HFFc6 (cell line): Measurements from ENCODE around the gene PPP2R2B. TPM values are rescaled to one million over a fixed set of nuclear protein-coding genes. Genes with fewer than 3 reads are reported as not detected.

Source experiments
- DNase-seq: peaks from one replicate; pipeline ENCODE4 v3.0.0-alpha.2; 2018
- H3K27ac Mint-ChIP-seq: 2 replicates; pipeline ENCODE4 v1.8.0; 2020; ENCODE audit warnings: mild to moderate bottlenecking, mixed read lengths
- H3K27me3 Mint-ChIP-seq: 2 replicates; pipeline ENCODE4 v1.8.0; 2021; ENCODE audit warnings: mild to moderate bottlenecking, moderate library complexity, mixed read lengths; ENCODE audit not compliant: insufficient read depth
- H3K36me3 Mint-ChIP-seq: 2 replicates; pipeline ENCODE4 v1.8.0; 2021; ENCODE audit warnings: low read depth, mixed read lengths
- H3K4me1 Mint-ChIP-seq: 2 replicates; pipeline ENCODE4 v1.8.0; 2020; ENCODE audit warnings: low read depth, mixed read lengths
- H3K4me3 Mint-ChIP-seq: 2 replicates; pipeline ENCODE4 v1.8.0; 2020; ENCODE audit warnings: mild to moderate bottlenecking, moderate library complexity, mixed read lengths
- H3K9me3 Mint-ChIP-seq: 2 replicates; pipeline ENCODE4 v1.8.0; 2020; ENCODE audit warnings: mild to moderate bottlenecking, mixed read lengths
- CTCF ChIP-seq: fragments of 200-600 bp; sonication (generic); IDR thresholded peaks from 2 replicates; pipeline ENCODE4 v1.5.0; 2021; ENCODE audit warnings: antibody characterized with exemption, mild to moderate bottlenecking
- long read RNA-seq: library from polyadenylated mRNA; unstranded; transcript quantifications from one replicate; pipeline ENCODE4 v2.0.0, GENCODE V29; 2019
- total RNA-seq, 6 experiments: library from RNA; stranded (reverse); fragmentation: NEBNext Ultra II Directional; extraction: Animal tissue kit (Norgen Biotek cat#: 25700); gene quantifications; 2 replicates in 1 of 6; 3 replicates in 5 of 6; pipeline ENCODE4 v1.2.3, GENCODE V29; 2021

PPP2R2B gene
- total RNA-seq: not detected
- long read RNA-seq, partial matches to known transcripts: 0 of 1 reads
- long read RNA-seq, other reads (novel, unspliced or antisense): 1 of 1 reads

DNA sequence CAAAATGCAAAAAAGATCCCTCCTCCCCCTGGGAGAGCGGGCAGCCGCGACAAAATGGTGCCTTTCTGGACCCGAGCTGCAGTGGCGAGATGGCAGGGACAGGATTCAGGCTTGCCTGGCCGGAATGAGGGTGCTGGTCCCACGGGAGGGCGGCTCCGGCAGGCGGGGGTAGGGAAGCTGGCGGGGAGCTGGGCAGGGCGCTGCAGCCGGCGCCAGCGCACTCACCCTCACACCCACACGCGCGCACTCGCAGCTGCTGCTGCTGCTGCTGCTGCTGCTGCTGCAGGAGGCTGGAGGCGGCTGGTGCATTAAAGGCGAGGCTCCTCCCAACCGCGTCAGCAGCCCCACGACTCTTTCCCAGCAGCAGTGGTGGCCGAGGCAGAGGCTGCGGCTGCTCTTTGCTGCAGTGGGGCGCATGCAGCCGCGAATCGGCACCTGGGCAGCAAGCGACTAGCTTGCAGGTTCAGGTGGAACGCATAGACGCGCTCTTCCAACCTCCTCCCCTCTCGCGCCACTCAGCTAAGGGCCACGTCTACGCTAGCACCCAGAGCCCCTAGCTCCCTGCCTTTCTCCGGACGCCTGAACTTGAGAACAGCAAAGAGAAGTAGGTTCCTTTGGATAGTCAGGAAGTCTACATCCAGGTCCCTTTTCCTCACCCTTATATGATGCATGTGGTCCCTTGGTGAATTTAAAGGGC lies at the start of gene PPP2R2B:
TSS of gene PPP2R2B (minus strand) at position 282 of the 697 bp plus-strand sequence.
- Mint-ChIP-seq H3K27ac (no peak within 1 kb of the TSS), H3K4me1 (no peaks in the 10 kb centered on the region)
- no peak for TF ChIP-seq CTCF

DNA sequence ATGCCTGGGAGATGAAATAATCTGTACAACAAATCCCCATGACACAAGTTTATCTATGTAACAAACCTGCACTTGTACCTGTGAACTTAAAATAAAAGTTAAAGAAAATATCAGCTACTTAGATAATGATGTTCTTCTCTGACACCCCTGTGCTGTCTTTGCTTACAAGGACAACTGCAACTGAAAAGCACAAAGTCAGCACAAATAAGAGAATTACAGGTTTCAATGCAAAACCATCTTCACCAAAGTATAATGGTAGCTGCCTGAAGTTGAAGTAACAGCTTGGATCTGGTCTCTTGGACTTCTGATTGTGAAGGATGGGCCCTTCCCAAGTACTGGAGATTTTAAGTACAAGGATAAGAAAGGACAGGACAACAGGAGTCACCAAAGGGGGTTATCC lies 45.6 kb upstream of the PPP2R2B start:
- no peak for TF ChIP-seq CTCF
- H3K36me3 Mint-ChIP-seq: 0 out of 2 replicates have a peak, but pooled peaks cover 5% of the 10 kb centered on the region
- no peak overlapping the region for H3K4me3 Mint-ChIP-seq
- DNase-seq: no peak
- H3K4me1 Mint-ChIP-seq: no peaks in the 10 kb centered on the region
- H3K27ac Mint-ChIP-seq: no peak overlapping the region
- peaks cover 36% of the 10 kb centered on the region for H3K9me3 Mint-ChIP-seq
- no peaks in the 10 kb centered on the region for H3K27me3 Mint-ChIP-seq

More for the DNA sequence above, at the start of gene PPP2R2B:
- Mint-ChIP-seq H3K27me3 (no peaks in the 10 kb centered on the region), H3K36me3 (peaks cover 3% of the 10 kb centered on the region; the same call in 1 of the 2 replicates), H3K4me3 (no peak within 1 kb of the TSS), H3K9me3 (peaks cover 8% of the 10 kb centered on the region)
- no peak for DNase-seq

- Mint-ChIP-seq H3K4me3 (no peak overlapping the region), H3K4me1 (no peaks in the 10 kb centered on the region), H3K27ac (no peak overlapping the region), H3K36me3 (no peaks in the 10 kb centered on the region), H3K27me3 (no peaks in the 10 kb centered on the region), H3K9me3 (peaks cover 15% of the 10 kb centered on the region)
- no peak for DNase-seq
- no peak for TF ChIP-seq CTCF
Observed at GRCh38 chr5:146921225-146921624, 42.7 kb upstream of the PPP2R2B start.

- Mint-ChIP-seq H3K27ac (no peak overlapping the region), H3K9me3 (peaks cover 20% of the 10 kb centered on the region)
Observed at GRCh38 chr5:146920351-146920881, 41.9 kb upstream of the PPP2R2B start.

GRCh38 chr5:146919304-146919703 lies 40.7 kb upstream of the PPP2R2B start:
- H3K4me3 Mint-ChIP-seq: no peak overlapping the region
- no peak for TF ChIP-seq CTCF
- no peak overlapping the region for H3K27ac Mint-ChIP-seq
- no peaks in the 10 kb centered on the region for H3K4me1 Mint-ChIP-seq
- no peaks in the 10 kb centered on the region for H3K27me3 Mint-ChIP-seq
- no peaks in the 10 kb centered on the region for H3K36me3 Mint-ChIP-seq
- peaks cover 21% of the 10 kb centered on the region for H3K9me3 Mint-ChIP-seq
- DNase-seq: no peak

More at GRCh38 chr5:146920351-146920881, 41.9 kb upstream of the PPP2R2B start:
- DNase-seq: no peak
- no peak overlapping the region for H3K4me3 Mint-ChIP-seq
- H3K27me3 Mint-ChIP-seq: no peaks in the 10 kb centered on the region
- H3K36me3 Mint-ChIP-seq: no peaks in the 10 kb centered on the region
- no peaks in the 10 kb centered on the region for H3K4me1 Mint-ChIP-seq
- TF ChIP-seq CTCF: no peak
